SK-N-SH (cell line): Measurements from ENCODE around the gene LRTM1. TPM values are rescaled to one million over a fixed set of nuclear protein-coding genes. Genes with fewer than 3 reads are reported as not detected.

Source experiments
- CTCF ChIA-PET: fragments of 300-600, 350-600 bp; formaldehyde crosslinking; extraction: SDS; loops from one replicate; lab custom pipeline; 2021; lab: Yijun Ruan, JAX
- POLR2A ChIA-PET: fragments of 350-600 bp; sonication (Branson Sonifier 250); formaldehyde crosslinking; extraction: SDS; loops from one replicate; lab custom pipeline; 2020; ENCODE audit warnings: antibody characterized with exemption, inconsistent platforms; lab: Yijun Ruan, JAX
- DNase-seq: peaks from one replicate; pipeline ENCODE4 v3.0.0; 2012
- H2AFZ ChIP-seq: fragments of 200-600 bp; sonication (generic); 2 replicates; pipeline ENCODE4 v1.8.1; 2016; ENCODE audit warnings: antibody characterized with exemption, mild to moderate bottlenecking, low read depth
- H3F3A ChIP-seq: fragments of 200-600 bp; sonication (generic); replicated peaks from 2 replicates; pipeline ENCODE3; 2016; ENCODE audit warnings: antibody characterized with exemption, mild to moderate bottlenecking; ENCODE audit not compliant: insufficient read depth
- H3K27ac ChIP-seq, 2 experiments: fragments of 200-500 bp in 1 of 2; fragments of 200-600 bp in 1 of 2; sonication (Bioruptor generic) in 1 of 2; sonication (generic), shearing (Covaris generic) in 1 of 2; 2 replicates each; pipeline versions ENCODE4 v1.5.1 to v1.6.1; 2014 to 2016; ENCODE audit warnings: low read depth in 2 of 2, inconsistent platforms in 1 of 2, low read length in 1 of 2, mild to moderate bottlenecking in 1 of 2, mixed read lengths in 1 of 2
- H3K27me3 ChIP-seq: fragments of 200-600 bp; sonication (generic), shearing (Covaris generic); 2 replicates; pipeline ENCODE4 v1.6.1; 2016; ENCODE audit warnings: mixed run types; ENCODE audit not compliant: insufficient read depth
- H3K36me3 ChIP-seq, 2 experiments: fragments of 200-500 bp in 1 of 2; fragments of 200-600 bp in 1 of 2; sonication (Bioruptor generic) in 1 of 2; sonication (generic) in 1 of 2; replicated peaks in 1 of 2; 2 replicates each; pipeline versions ENCODE3 to v1.5.1; 2014 to 2016; ENCODE audit warnings: low read length in 1 of 2, mild to moderate bottlenecking in 1 of 2; ENCODE audit not compliant: insufficient read depth in 2 of 2, control insufficient read depth in 1 of 2
- H3K4me1 ChIP-seq, 2 experiments: fragments of 200-500 bp in 1 of 2; fragments of 200-600 bp in 1 of 2; sonication (Bioruptor generic) in 1 of 2; sonication (generic), shearing (Covaris generic) in 1 of 2; 2 replicates each; pipeline versions ENCODE4 v1.5.1 to v1.6.1; 2014 to 2016; ENCODE audit warnings: low read depth in 1 of 2, low read length in 1 of 2, mixed run types in 1 of 2; ENCODE audit not compliant: insufficient read depth in 2 of 2, control insufficient read depth in 1 of 2
- H3K4me2 ChIP-seq: fragments of 200-600 bp; sonication (generic), shearing (Covaris generic); 2 replicates; pipeline ENCODE4 v1.6.1; 2017; ENCODE audit warnings: mixed run types
- H3K4me3 ChIP-seq, 2 experiments: fragments of 200-500 bp in 1 of 2; fragments of 200-600 bp in 1 of 2; sonication (Bioruptor generic) in 1 of 2; sonication (generic), shearing (Covaris generic) in 1 of 2; 2 replicates each; pipeline versions ENCODE4 v1.5.1 to v1.8.1; 2014 to 2016; ENCODE audit warnings: low read depth in 2 of 2, inconsistent platforms in 1 of 2, low read length in 1 of 2, mild to moderate bottlenecking in 1 of 2, mixed read lengths in 1 of 2, moderate library complexity in 1 of 2
- H3K79me2 ChIP-seq: fragments of 200-600 bp; sonication (generic); 2 replicates; pipeline ENCODE4 v1.8.1; 2017; ENCODE audit warnings: mild to moderate bottlenecking; ENCODE audit not compliant: insufficient read depth
- H3K9ac ChIP-seq: fragments of 200-600 bp; sonication (generic); 2 replicates; pipeline ENCODE4 v1.6.1; 2017; ENCODE audit warnings: mixed run types
- H3K9me2 ChIP-seq: fragments of 200-600 bp; sonication (generic); 2 replicates; pipeline ENCODE4 v1.6.1; 2017; ENCODE audit warnings: mixed run types
- H3K9me3 ChIP-seq: fragments of 200-600 bp; sonication (generic); 2 replicates; pipeline ENCODE4 v1.6.1; 2017; ENCODE audit warnings: mixed run types, mild to moderate bottlenecking, moderate library complexity
- H4K20me1 ChIP-seq: fragments of 200-600 bp; sonication (generic); 2 replicates; pipeline ENCODE4 v1.6.1; 2017; ENCODE audit warnings: mild to moderate bottlenecking, mixed run types; ENCODE audit not compliant: insufficient read depth
- ELF1 ChIP-seq: IDR thresholded peaks from 2 replicates; pipeline ENCODE4 v1.4.0; 2012
- FOSL2 ChIP-seq: IDR thresholded peaks from 2 replicates; pipeline ENCODE4 v1.4.0; 2012; ENCODE audit warnings: low read depth, mild to moderate bottlenecking, moderate library complexity, borderline replicate concordance
- GATA2 ChIP-seq: sonication (generic); formaldehyde crosslinking; IDR thresholded peaks from 2 replicates; pipeline ENCODE4 v1.5.0; 2020; ENCODE audit warnings: mild to moderate bottlenecking, missing genetic modification reagents
- IRF3 ChIP-seq: fragments of 150-350 bp; IDR thresholded peaks from 2 replicates; pipeline ENCODE4 v1.6.1; 2016; ENCODE audit warnings: mild to moderate bottlenecking, low read depth, low read length
- MEF2A ChIP-seq: IDR thresholded peaks from 2 replicates; pipeline ENCODE4 v1.4.0; 2012; ENCODE audit warnings: low read depth, borderline replicate concordance
- NRF1 ChIP-seq: IDR thresholded peaks from 2 replicates; pipeline ENCODE4 v1.6.1; 2012; ENCODE audit warnings: low read depth, mild to moderate bottlenecking, low read length
- PBX3 ChIP-seq: IDR thresholded peaks from 2 replicates; pipeline ENCODE4; 2012
- POLR2AphosphoS5 ChIP-seq: IDR thresholded peaks from 2 replicates; pipeline ENCODE4 v1.6.1; 2012; ENCODE audit warnings: low read depth, low read length
- RFX5 ChIP-seq: IDR thresholded peaks from 2 replicates; pipeline ENCODE4 v1.6.1; 2012; ENCODE audit warnings: mild to moderate bottlenecking, improper control_type of control experiment, low read length
- RXRA ChIP-seq: IDR thresholded peaks from 2 replicates; pipeline ENCODE4 v1.4.0; 2012; ENCODE audit warnings: low read depth, mild to moderate bottlenecking, borderline replicate concordance
- SMC3 ChIP-seq: IDR thresholded peaks from 2 replicates; pipeline ENCODE4 v1.6.1; 2012; ENCODE audit warnings: low read depth, low read length, improper control_type of control experiment
- TAF1 ChIP-seq: IDR thresholded peaks from 2 replicates; pipeline ENCODE4 v1.6.1; 2012; ENCODE audit warnings: low read depth, mild to moderate bottlenecking, low read length, moderate library complexity, borderline replicate concordance
- USF1 ChIP-seq: IDR thresholded peaks from 2 replicates; pipeline ENCODE4 v1.4.0; 2012; ENCODE audit warnings: low read depth, borderline replicate concordance
- ZBTB33 ChIP-seq: IDR thresholded peaks from 2 replicates; pipeline ENCODE4 v1.4.0; 2012; ENCODE audit warnings: low read depth, borderline replicate concordance
- whole genome bisulfite sequencing: methylation state at CpG from one replicate; pipeline ENCODE4 v1.1.6; 2017; ENCODE audit warnings: low lambda C conversion rate; 5-methylcytosine and 5-hydroxymethylcytosine counted together
- polyA plus RNA-seq, 3 experiments: library from polyadenylated mRNA; depleted of rRNA; stranded (reverse); fragments of >200 nt; gene quantifications; 2 replicates each; pipeline ENCODE4 v1.2.3, GENCODE V29; 2012
- TF ChIP-seq, protein P1 (sequence below): IDR thresholded peaks from 2 replicates; pipeline ENCODE4 v1.6.1; 2012; ENCODE audit warnings: mild to moderate bottlenecking, low read depth, low read length, moderate library complexity
- TF ChIP-seq, protein P2 (sequence below): fragments of 150-350 bp; IDR thresholded peaks from 2 replicates; pipeline ENCODE4 v1.6.1; 2017; ENCODE audit warnings: antibody characterized with exemption, low read length, low read depth, borderline replicate concordance

LRTM1 gene
- polyA plus RNA-seq, 1 of the 3 experiments (the other 2 are of a cell fraction) = 0.03 TPM

GRCh38 chr3:54935869-54936268, 8.0 kb upstream of the LRTM1 start:
- H2AFZ ChIP-seq = no peak overlapping the region
- ChIA-PET POLR2A (no interaction called here), CTCF (interaction anchor here (0.7 kb wide), 1 partner anchor 13 kb away, joined by 3 read pairs; no protein-coding TSS in a partner anchor)
- TF ChIP-seq RXRA (no peak), SMC3 (no peak), USF1 (no peak), MEF2A (no peak), GATA2 (CRISPR knock-in tag) (no peak), POLR2AphosphoS5 (no peak), RFX5 (no peak), IRF3 (no peak), TAF1 (no peak), NRF1 (no peak), ZBTB33 (no peak), ELF1 (no peak), FOSL2 (no peak), PBX3 (no peak)
- TF ChIP-seq, protein P1, sequence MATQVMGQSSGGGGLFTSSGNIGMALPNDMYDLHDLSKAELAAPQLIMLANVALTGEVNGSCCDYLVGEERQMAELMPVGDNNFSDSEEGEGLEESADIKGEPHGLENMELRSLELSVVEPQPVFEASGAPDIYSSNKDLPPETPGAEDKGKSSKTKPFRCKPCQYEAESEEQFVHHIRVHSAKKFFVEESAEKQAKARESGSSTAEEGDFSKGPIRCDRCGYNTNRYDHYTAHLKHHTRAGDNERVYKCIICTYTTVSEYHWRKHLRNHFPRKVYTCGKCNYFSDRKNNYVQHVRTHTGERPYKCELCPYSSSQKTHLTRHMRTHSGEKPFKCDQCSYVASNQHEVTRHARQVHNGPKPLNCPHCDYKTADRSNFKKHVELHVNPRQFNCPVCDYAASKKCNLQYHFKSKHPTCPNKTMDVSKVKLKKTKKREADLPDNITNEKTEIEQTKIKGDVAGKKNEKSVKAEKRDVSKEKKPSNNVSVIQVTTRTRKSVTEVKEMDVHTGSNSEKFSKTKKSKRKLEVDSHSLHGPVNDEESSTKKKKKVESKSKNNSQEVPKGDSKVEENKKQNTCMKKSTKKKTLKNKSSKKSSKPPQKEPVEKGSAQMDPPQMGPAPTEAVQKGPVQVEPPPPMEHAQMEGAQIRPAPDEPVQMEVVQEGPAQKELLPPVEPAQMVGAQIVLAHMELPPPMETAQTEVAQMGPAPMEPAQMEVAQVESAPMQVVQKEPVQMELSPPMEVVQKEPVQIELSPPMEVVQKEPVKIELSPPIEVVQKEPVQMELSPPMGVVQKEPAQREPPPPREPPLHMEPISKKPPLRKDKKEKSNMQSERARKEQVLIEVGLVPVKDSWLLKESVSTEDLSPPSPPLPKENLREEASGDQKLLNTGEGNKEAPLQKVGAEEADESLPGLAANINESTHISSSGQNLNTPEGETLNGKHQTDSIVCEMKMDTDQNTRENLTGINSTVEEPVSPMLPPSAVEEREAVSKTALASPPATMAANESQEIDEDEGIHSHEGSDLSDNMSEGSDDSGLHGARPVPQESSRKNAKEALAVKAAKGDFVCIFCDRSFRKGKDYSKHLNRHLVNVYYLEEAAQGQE = no peak
- TF ChIP-seq, protein P2, sequence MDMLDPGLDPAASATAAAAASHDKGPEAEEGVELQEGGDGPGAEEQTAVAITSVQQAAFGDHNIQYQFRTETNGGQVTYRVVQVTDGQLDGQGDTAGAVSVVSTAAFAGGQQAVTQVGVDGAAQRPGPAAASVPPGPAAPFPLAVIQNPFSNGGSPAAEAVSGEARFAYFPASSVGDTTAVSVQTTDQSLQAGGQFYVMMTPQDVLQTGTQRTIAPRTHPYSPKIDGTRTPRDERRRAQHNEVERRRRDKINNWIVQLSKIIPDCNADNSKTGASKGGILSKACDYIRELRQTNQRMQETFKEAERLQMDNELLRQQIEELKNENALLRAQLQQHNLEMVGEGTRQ = no peak
- TF ChIP-seq, all 33 proteins: peak for 0
- no peak overlapping the region for H3K4me3 ChIP-seq
- no peaks in the 10 kb centered on the region for H4K20me1 ChIP-seq
- no peak overlapping the region for H3K4me2 ChIP-seq
- H3K4me1 ChIP-seq = peaks cover 0 to 4% of the 10 kb centered on the region in 2 experiments; a peak in 1 of 4 replicates
- H3K79me2 ChIP-seq = no peaks in the 10 kb centered on the region
- no peak for DNase-seq
- H3K27me3 ChIP-seq = no peaks in the 10 kb centered on the region
- no peaks in the 10 kb centered on the region for H3K9me2 ChIP-seq
- no peaks in the 10 kb centered on the region for H3K9me3 ChIP-seq
- no peaks in the 10 kb centered on the region for H3F3A ChIP-seq
- no peak overlapping the region for H3K9ac ChIP-seq
- no peak overlapping the region for H3K27ac ChIP-seq
- no peaks in the 10 kb centered on the region for H3K36me3 ChIP-seq
- 65% methylated on average over 3 of the region's 3 CpGs for WGBS
